ENCODE measurements around the gene GALNT16.

Gene GALNT16

DNA sequence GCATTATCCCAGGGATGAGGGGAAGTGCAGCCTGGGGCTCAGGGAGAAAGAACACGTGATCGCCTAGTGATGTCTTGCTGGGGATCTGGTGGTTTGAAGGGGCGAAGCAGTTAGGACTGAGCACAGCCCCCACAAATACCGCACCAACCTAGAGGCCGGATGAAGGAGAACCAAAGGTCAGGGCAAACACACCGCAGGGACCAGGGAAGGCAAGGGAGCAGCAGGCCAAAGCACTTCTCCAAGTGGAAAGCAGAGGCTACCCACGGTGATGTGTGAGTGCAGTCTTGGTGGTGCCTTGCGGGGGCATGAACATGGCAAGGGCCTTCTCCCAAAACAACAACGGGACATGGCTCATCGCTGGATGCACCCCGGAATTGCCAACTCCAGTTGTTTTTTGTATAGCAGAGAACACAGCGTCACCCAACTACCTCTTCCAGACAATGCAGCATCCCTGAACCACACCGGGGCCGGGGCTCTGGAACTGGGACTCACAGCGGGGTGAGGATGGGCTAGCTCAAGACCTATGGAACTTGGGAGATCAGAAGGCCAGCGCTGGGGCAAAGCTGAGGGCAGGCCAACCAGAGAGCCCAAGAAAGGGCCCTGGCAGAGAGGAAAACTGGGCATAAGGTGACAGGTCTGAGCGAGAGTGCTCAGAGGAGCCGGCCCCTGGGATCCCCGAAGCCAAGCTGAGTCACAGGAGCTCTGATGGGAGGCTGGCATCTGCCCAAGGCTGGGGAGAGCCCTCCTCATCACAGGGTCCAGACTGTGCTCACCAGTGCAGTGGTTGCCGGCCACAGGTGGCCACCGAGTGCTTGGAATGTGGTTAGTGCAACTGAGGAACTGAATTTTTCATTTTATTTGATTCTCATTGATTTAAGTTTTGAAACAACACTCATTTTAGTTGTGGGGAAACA is 11.1 kb downstream of the GALNT16 start:
- TF ChIP-seq RAD21 (IDR thresholded peaks at IDR 0.05; ENCODE audit: low read depth) (no peak), FOXM1 (IDR thresholded peaks at IDR 0.05; ENCODE audit: borderline replicate concordance, low read depth) (no peak), TCF12 (IDR thresholded peaks at IDR 0.05; ENCODE audit: low read depth) (no peak), YY1 (IDR thresholded peaks at IDR 0.05; ENCODE audit: low read depth) (no peak), NFIC (IDR thresholded peaks at IDR 0.05) (no peak), TEAD4 (IDR thresholded peaks at IDR 0.05) (no peak), CREB1 (IDR thresholded peaks at IDR 0.05; ENCODE audit: low read depth) (no peak), EGR1 (IDR thresholded peaks at IDR 0.05) (no peak), EP300 (IDR thresholded peaks at IDR 0.05; ENCODE audit: borderline replicate concordance) (no peak)
- TF ChIP-seq, protein P1, sequence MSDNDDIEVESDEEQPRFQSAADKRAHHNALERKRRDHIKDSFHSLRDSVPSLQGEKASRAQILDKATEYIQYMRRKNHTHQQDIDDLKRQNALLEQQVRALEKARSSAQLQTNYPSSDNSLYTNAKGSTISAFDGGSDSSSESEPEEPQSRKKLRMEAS (IDR thresholded peaks at IDR 0.05), result no peak

DNA sequence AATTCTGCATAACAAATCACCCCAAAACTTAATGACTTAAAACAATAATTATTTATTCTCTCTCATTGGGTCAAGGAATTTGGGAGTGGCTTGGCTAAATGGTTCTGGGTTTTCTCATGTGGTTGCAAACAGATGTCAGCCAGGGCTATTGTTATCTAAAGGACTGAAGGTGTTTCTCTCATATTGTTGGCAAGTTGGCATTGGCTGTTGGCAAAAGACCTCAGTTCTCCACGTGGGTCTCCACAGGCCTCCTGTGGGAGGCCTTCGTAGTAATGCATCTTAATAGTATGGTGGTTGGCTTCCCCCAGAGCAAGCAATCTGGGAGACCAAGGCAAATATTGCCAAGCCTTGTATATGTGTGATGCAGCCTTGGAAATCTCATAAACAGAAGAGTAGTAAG is 14.4 kb downstream of the GALNT16 start:
- TF ChIP-seq CEBPB (IDR thresholded peaks at IDR 0.05) (no peak), NFIC (IDR thresholded peaks at IDR 0.05) (no peak), FOXM1 (IDR thresholded peaks at IDR 0.05; ENCODE audit: borderline replicate concordance, low read depth) (no peak), TCF12 (IDR thresholded peaks at IDR 0.05; ENCODE audit: low read depth) (no peak), CREB1 (IDR thresholded peaks at IDR 0.05; ENCODE audit: low read depth) (no peak), EP300 (IDR thresholded peaks at IDR 0.05; ENCODE audit: borderline replicate concordance) (no peak), TAF1 (IDR thresholded peaks at IDR 0.05; ENCODE audit: low read depth) (no peak), TEAD4 (IDR thresholded peaks at IDR 0.05) (no peak), YY1 (IDR thresholded peaks at IDR 0.05; ENCODE audit: low read depth) (no peak), RAD21 (IDR thresholded peaks at IDR 0.05; ENCODE audit: low read depth) (no peak), ZBTB7A (IDR thresholded peaks at IDR 0.05; ENCODE audit: low read depth) (no peak), EGR1 (IDR thresholded peaks at IDR 0.05) (no peak)
- TF ChIP-seq, protein P2, sequence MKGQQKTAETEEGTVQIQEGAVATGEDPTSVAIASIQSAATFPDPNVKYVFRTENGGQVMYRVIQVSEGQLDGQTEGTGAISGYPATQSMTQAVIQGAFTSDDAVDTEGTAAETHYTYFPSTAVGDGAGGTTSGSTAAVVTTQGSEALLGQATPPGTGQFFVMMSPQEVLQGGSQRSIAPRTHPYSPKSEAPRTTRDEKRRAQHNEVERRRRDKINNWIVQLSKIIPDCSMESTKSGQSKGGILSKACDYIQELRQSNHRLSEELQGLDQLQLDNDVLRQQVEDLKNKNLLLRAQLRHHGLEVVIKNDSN (IDR thresholded peaks at IDR 0.05), result no peak
- TF ChIP-seq, protein P3, sequence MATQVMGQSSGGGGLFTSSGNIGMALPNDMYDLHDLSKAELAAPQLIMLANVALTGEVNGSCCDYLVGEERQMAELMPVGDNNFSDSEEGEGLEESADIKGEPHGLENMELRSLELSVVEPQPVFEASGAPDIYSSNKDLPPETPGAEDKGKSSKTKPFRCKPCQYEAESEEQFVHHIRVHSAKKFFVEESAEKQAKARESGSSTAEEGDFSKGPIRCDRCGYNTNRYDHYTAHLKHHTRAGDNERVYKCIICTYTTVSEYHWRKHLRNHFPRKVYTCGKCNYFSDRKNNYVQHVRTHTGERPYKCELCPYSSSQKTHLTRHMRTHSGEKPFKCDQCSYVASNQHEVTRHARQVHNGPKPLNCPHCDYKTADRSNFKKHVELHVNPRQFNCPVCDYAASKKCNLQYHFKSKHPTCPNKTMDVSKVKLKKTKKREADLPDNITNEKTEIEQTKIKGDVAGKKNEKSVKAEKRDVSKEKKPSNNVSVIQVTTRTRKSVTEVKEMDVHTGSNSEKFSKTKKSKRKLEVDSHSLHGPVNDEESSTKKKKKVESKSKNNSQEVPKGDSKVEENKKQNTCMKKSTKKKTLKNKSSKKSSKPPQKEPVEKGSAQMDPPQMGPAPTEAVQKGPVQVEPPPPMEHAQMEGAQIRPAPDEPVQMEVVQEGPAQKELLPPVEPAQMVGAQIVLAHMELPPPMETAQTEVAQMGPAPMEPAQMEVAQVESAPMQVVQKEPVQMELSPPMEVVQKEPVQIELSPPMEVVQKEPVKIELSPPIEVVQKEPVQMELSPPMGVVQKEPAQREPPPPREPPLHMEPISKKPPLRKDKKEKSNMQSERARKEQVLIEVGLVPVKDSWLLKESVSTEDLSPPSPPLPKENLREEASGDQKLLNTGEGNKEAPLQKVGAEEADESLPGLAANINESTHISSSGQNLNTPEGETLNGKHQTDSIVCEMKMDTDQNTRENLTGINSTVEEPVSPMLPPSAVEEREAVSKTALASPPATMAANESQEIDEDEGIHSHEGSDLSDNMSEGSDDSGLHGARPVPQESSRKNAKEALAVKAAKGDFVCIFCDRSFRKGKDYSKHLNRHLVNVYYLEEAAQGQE (IDR thresholded peaks at IDR 0.05; ENCODE audit: low read depth), result no peak
- TF ChIP-seq, protein P1 (IDR thresholded peaks at IDR 0.05), result no peak

DNA sequence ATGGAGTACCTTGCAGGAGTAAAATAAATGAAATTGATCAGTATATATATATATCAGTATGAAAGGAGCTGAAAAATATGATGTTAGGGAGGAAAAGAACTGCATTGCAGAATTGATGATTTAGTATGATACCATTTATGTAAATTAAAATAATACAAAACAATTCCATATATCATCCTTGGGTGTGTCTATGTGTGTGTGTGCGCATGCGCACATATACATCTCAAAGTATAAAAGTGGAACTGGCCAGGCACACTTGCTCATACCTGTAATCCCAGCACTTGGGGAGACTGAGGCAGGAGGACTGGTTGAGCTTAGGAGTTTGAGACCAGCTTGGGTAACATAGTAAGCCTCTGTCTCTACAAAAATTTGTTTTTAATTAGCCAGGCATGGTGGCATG is 15.4 kb downstream of the GALNT16 start:
- no peak for TF ChIP-seq ZBTB7A (IDR thresholded peaks at IDR 0.05; ENCODE audit: low read depth)
- TF ChIP-seq TCF12 (IDR thresholded peaks at IDR 0.05; ENCODE audit: low read depth), result no peak
- TF ChIP-seq, protein P2 (IDR thresholded peaks at IDR 0.05), result no peak
- TF ChIP-seq NFIC (IDR thresholded peaks at IDR 0.05), result no peak
- TF ChIP-seq, protein P1 (IDR thresholded peaks at IDR 0.05), result no peak
- TF ChIP-seq CREB1 (IDR thresholded peaks at IDR 0.05; ENCODE audit: low read depth), result no peak
- no peak for TF ChIP-seq RAD21 (IDR thresholded peaks at IDR 0.05; ENCODE audit: low read depth)
- TF ChIP-seq, protein P3 (IDR thresholded peaks at IDR 0.05; ENCODE audit: low read depth), result no peak
- no peak for TF ChIP-seq FOXM1 (IDR thresholded peaks at IDR 0.05; ENCODE audit: borderline replicate concordance, low read depth)
- no peak for TF ChIP-seq CEBPB (IDR thresholded peaks at IDR 0.05)
- TF ChIP-seq YY1 (IDR thresholded peaks at IDR 0.05; ENCODE audit: low read depth), result no peak
- TF ChIP-seq EP300 (IDR thresholded peaks at IDR 0.05; ENCODE audit: borderline replicate concordance), result no peak
- no peak for TF ChIP-seq TAF1 (IDR thresholded peaks at IDR 0.05; ENCODE audit: low read depth)
- TF ChIP-seq EGR1 (IDR thresholded peaks at IDR 0.05), result no peak

DNA sequence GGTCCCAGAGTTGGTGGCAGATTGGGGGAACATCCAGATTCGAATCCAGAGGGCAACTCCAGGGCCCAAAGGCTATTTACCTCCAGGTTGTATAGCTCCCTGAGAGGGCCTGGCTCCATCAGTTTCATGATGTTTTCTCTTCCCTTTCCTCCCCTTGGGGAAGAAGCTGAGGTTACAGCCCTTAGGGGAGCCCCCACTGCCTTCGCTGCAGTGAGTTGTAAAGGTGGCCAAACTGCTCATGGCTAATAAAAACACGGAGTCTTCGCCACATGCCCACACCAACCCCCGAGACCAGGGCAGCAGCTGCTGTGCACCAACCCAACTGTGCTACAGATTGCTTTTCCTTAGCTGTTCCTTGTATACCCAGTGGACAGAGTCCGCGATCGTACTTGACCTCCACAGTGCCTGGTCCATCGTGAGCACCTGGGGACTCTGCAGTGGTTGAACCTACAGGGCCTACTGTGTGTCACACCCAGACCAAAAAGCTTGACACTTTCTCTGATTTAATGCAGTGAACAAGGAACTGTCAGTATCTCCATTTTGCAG is 20.9 kb downstream of the GALNT16 start:
- TF ChIP-seq, protein P2 (IDR thresholded peaks at IDR 0.05), result no peak
- TF ChIP-seq CREB1 (IDR thresholded peaks at IDR 0.05; ENCODE audit: low read depth) (no peak), CEBPB (IDR thresholded peaks at IDR 0.05) (no peak), NFIC (IDR thresholded peaks at IDR 0.05) (no peak), FOXM1 (IDR thresholded peaks at IDR 0.05; ENCODE audit: borderline replicate concordance, low read depth) (no peak)
- TF ChIP-seq, protein P3 (IDR thresholded peaks at IDR 0.05; ENCODE audit: low read depth), result no peak

Data from Ishikawa (cell line).